IMR-90 (cell line): ENCODE data around the gene TLR9. TPM values are rescaled to one million over a fixed set of nuclear protein-coding genes. Genes with fewer than 3 reads are reported as not detected.

ENCODE experiments used
- ATAC-seq: fragments of 200-7000 bp; cut with Tn5 transposase; 2 replicates; pipeline ENCODE4 v1.9.1; 2020; ENCODE audit warnings: low read depth, mild to moderate bottlenecking, moderate library complexity
- BruUV-seq: library from RNA; stranded (reverse); fragments of 400-500 nt; replicated peaks from 2 replicates; lab custom pipeline; 2021; lab: Mats Ljungman, UMichigan
- CTCF ChIA-PET: fragments of 300-600 bp; formaldehyde crosslinking; extraction: SDS; loops from one replicate; lab custom pipeline; 2021; ENCODE audit warnings: antibody characterized with exemption; lab: Yijun Ruan, JAX
- POLR2A ChIA-PET: fragments of 300-600 bp; sonication (Branson Sonifier 250); formaldehyde crosslinking; loops from one replicate; lab custom pipeline; 2022; ENCODE audit warnings: antibody characterized with exemption; ENCODE audit not compliant: unreplicated experiment; lab: Charles Lee
- DNase-seq: peaks from one replicate; pipeline ENCODE4 v3.0.0; 2013
- H2AFZ ChIP-seq: replicated peaks from 2 replicates; pipeline ENCODE3; 2013; ENCODE audit warnings: low read length, mild to moderate bottlenecking; ENCODE audit not compliant: poor library complexity
- H2AK5ac ChIP-seq: 2 replicates; pipeline ENCODE4 v1.6.1; 2013; ENCODE audit warnings: low read depth, low read length, inconsistent platforms
- H2AK9ac ChIP-seq: replicated peaks from 2 replicates; pipeline ENCODE3; 2013; ENCODE audit warnings: mild to moderate bottlenecking, low read depth, low read length, moderate library complexity; ENCODE audit not compliant: poor library complexity
- H2BK120ac ChIP-seq: 2 replicates; pipeline ENCODE4 v1.6.1; 2013; ENCODE audit warnings: low read depth, low read length, inconsistent platforms
- H2BK15ac ChIP-seq: 3 replicates; pipeline ENCODE4 v1.6.1; 2013; ENCODE audit warnings: low read depth, low read length, inconsistent platforms
- H2BK20ac ChIP-seq: 2 replicates; pipeline ENCODE4 v1.6.1; 2013; ENCODE audit warnings: low read depth, mild to moderate bottlenecking, inconsistent platforms, low read length, moderate library complexity
- H2BK5ac ChIP-seq: 2 replicates; pipeline ENCODE4 v1.6.1; 2013; ENCODE audit warnings: mild to moderate bottlenecking, low read depth, low read length, inconsistent platforms; ENCODE audit not compliant: poor library complexity, severe bottlenecking
- H3K14ac ChIP-seq: replicated peaks from 2 replicates; pipeline ENCODE4 v1.6.1; 2013; ENCODE audit warnings: low read depth, low read length, inconsistent platforms
- H3K18ac ChIP-seq: 2 replicates; pipeline ENCODE4 v1.6.1; 2013; ENCODE audit warnings: low read depth, low read length, control low read depth
- H3K23ac ChIP-seq: 2 replicates; pipeline ENCODE4 v1.6.1; 2013; ENCODE audit warnings: low read depth, low read length, inconsistent platforms
- H3K27ac ChIP-seq: 2 replicates; pipeline ENCODE4 v1.5.1; 2013; ENCODE audit warnings: mild to moderate bottlenecking, control low read depth, low read length; ENCODE audit not compliant: insufficient read depth
- H3K27me3 ChIP-seq: 2 replicates; pipeline ENCODE4 v1.6.1; 2013; ENCODE audit warnings: low read length; ENCODE audit not compliant: control insufficient read depth, insufficient read depth
- H3K36me3 ChIP-seq: 2 replicates; pipeline ENCODE4 v1.6.1; 2013; ENCODE audit warnings: low read length, mixed read lengths; ENCODE audit not compliant: control insufficient read depth, insufficient read depth
- H3K4ac ChIP-seq: 2 replicates; pipeline ENCODE4 v1.6.1; 2013; ENCODE audit warnings: low read depth, low read length, inconsistent platforms
- H3K4me1 ChIP-seq: 2 replicates; pipeline ENCODE4 v1.6.1; 2013; ENCODE audit warnings: low read length, mixed read lengths; ENCODE audit not compliant: control insufficient read depth, insufficient read depth
- H3K4me2 ChIP-seq: 2 replicates; pipeline ENCODE4 v1.6.1; 2013; ENCODE audit warnings: low read depth, mild to moderate bottlenecking, control low read depth, low read length, moderate library complexity
- H3K4me3 ChIP-seq: 2 replicates; pipeline ENCODE4 v1.5.1; 2013; ENCODE audit warnings: low read depth, mild to moderate bottlenecking, control low read depth, low read length, moderate library complexity; ENCODE audit not compliant: insufficient read depth
- H3K56ac ChIP-seq: 2 replicates; pipeline ENCODE4 v1.6.1; 2013; ENCODE audit warnings: low read length, inconsistent platforms; ENCODE audit not compliant: insufficient read depth; ENCODE audit errors: extremely low read depth
- H3K79me1 ChIP-seq, 2 experiments: 2 replicates each; pipeline ENCODE4 v1.6.1; 2013; ENCODE audit warnings: low read length in 2 of 2, inconsistent platforms in 1 of 2, low read depth in 1 of 2
- H3K9ac ChIP-seq: 2 replicates; pipeline ENCODE4 v1.6.1; 2013; ENCODE audit warnings: low read depth, low read length, control low read depth
- H3K9me1 ChIP-seq: 2 replicates; pipeline ENCODE4 v1.6.1; 2013; ENCODE audit warnings: low read length, inconsistent platforms; ENCODE audit not compliant: insufficient read depth
- H3K9me3 ChIP-seq: 2 replicates; pipeline ENCODE4 v1.6.1; 2013; ENCODE audit warnings: low read length; ENCODE audit not compliant: control insufficient read depth, insufficient read depth
- H4K20me1 ChIP-seq: 2 replicates; pipeline ENCODE4 v1.6.1; 2013; ENCODE audit warnings: low read length, inconsistent platforms; ENCODE audit not compliant: insufficient read depth
- H4K5ac ChIP-seq: 2 replicates; pipeline ENCODE4 v1.6.1; 2013; ENCODE audit warnings: mild to moderate bottlenecking, low read depth, low read length, control low read depth
- H4K8ac ChIP-seq, 2 experiments: 2 replicates each; pipeline ENCODE4 v1.6.1; 2013; ENCODE audit warnings: low read depth in 2 of 2, low read length in 2 of 2, control low read depth in 1 of 2, inconsistent platforms in 1 of 2
- H4K91ac ChIP-seq: 2 replicates; pipeline ENCODE4 v1.6.1; 2013; ENCODE audit warnings: low read depth, low read length, inconsistent platforms; ENCODE audit not compliant: insufficient read depth
- BHLHE40 ChIP-seq: fragments of 150-350 bp; IDR thresholded peaks from 2 replicates; pipeline ENCODE4 v1.6.1; 2016; ENCODE audit warnings: mild to moderate bottlenecking, low read depth, low read length
- CEBPB ChIP-seq: IDR thresholded peaks from 2 replicates; pipeline ENCODE4 v1.6.1; 2012; ENCODE audit warnings: low read depth, low read length, improper control_type of control experiment
- CTCF ChIP-seq: conservative IDR thresholded peaks from 2 replicates; pipeline ENCODE4 v1.5.1; 2012; ENCODE audit warnings: mild to moderate bottlenecking, low read depth, low read length, improper control_type of control experiment
- FOS ChIP-seq: fragments of 150-350 bp; IDR thresholded peaks from 2 replicates; pipeline ENCODE4 v1.6.1; 2016; ENCODE audit warnings: low read depth, low read length
- MAFK ChIP-seq: IDR thresholded peaks from 2 replicates; pipeline ENCODE4 v1.6.1; 2012; ENCODE audit warnings: low read depth, low read length, improper control_type of control experiment
- MXI1 ChIP-seq: IDR thresholded peaks from 2 replicates; pipeline ENCODE4 v1.6.1; 2012; ENCODE audit warnings: low read depth, mild to moderate bottlenecking, low read length, moderate library complexity, borderline replicate concordance
- NFE2L2 ChIP-seq: fragments of 150-350 bp; IDR thresholded peaks from 2 replicates; pipeline ENCODE4 v1.6.1; 2016; ENCODE audit warnings: low read depth, mild to moderate bottlenecking, low read length
- POLR2A ChIP-seq: IDR thresholded peaks from 2 replicates; pipeline ENCODE4 v1.6.1; 2012; ENCODE audit warnings: mild to moderate bottlenecking, low read depth, low read length
- RCOR1 ChIP-seq: IDR thresholded peaks from 2 replicates; pipeline ENCODE4 v1.6.1; 2012; ENCODE audit warnings: mild to moderate bottlenecking, low read length, improper control_type of control experiment; ENCODE audit not compliant: insufficient replicate concordance
- RFX5 ChIP-seq: IDR thresholded peaks from 2 replicates; pipeline ENCODE4 v1.8.0; 2012; ENCODE audit warnings: low read depth, mild to moderate bottlenecking, low read length, moderate library complexity
- SMC3 ChIP-seq: fragments of 150-350 bp; IDR thresholded peaks from 2 replicates; pipeline ENCODE4 v1.6.1; 2016; ENCODE audit warnings: low read depth, mild to moderate bottlenecking, antibody characterized with exemption, low read length, moderate library complexity
- WGBS, 2 experiments: methylation state at CpG; one replicate each; pipeline versions ENCODE4 v1.1.5 to v1.1.7; 2013; ENCODE audit warnings: missing lambda C conversion rate in 2 of 2; ENCODE audit not compliant: insufficient read length in 1 of 2; ENCODE audit errors: extremely low coverage in 2 of 2; 5-methylcytosine and 5-hydroxymethylcytosine counted together
- dilution Hi-C: fragments of 300-500 bp; cut with HindIII; formaldehyde crosslinking; loops from one replicate; pipeline ENCODE4 v1.14.3; 2018; ENCODE audit warnings: low sequenced_read_pairs; ENCODE audit not compliant: unreplicated experiment
- in situ Hi-C: fragments of 300-500 bp; cut with MboI; formaldehyde crosslinking; loops from 3 replicates; pipeline ENCODE4 v1.14.3; 2019; ENCODE audit warnings: low sequenced_read_pairs, inconsistent platforms, mixed read lengths
- intact Hi-C: fragments of 100-400 bp; cut with micrococcal nuclease; formaldehyde crosslinking; loops from 2 replicates; pipeline ENCODE4 v1.10.0; 2022
- polyA plus RNA-seq, 3 experiments: library from polyadenylated mRNA; depleted of rRNA; stranded (reverse); fragments of >200 nt; gene quantifications; 2 replicates each; pipeline ENCODE4 v1.2.3, GENCODE V29; 2012; ENCODE audit warnings: low replicate concordance in 1 of 3
- total RNA-seq: library from RNA; depleted of rRNA; stranded (reverse); fragments of >200 nt; gene quantifications from 2 replicates; pipeline ENCODE4 v1.2.3, GENCODE V29; 2012
- TF ChIP-seq, protein P1 (sequence below): fragments of 150-350 bp; IDR thresholded peaks from 2 replicates; pipeline ENCODE4 v1.6.1; 2016; ENCODE audit warnings: low read depth, mild to moderate bottlenecking, low read length, moderate library complexity, borderline replicate concordance
- TF ChIP-seq, protein P2 (sequence below): fragments of 150-350 bp; IDR thresholded peaks from 2 replicates; pipeline ENCODE4 v1.6.1; 2017; ENCODE audit warnings: mild to moderate bottlenecking, antibody characterized with exemption, low read length, low read depth

TLR9 gene
- total and polyA plus RNA-seq, 2 of the 4 experiments (the other 2 are of a cell fraction) = not detected

DNA sequence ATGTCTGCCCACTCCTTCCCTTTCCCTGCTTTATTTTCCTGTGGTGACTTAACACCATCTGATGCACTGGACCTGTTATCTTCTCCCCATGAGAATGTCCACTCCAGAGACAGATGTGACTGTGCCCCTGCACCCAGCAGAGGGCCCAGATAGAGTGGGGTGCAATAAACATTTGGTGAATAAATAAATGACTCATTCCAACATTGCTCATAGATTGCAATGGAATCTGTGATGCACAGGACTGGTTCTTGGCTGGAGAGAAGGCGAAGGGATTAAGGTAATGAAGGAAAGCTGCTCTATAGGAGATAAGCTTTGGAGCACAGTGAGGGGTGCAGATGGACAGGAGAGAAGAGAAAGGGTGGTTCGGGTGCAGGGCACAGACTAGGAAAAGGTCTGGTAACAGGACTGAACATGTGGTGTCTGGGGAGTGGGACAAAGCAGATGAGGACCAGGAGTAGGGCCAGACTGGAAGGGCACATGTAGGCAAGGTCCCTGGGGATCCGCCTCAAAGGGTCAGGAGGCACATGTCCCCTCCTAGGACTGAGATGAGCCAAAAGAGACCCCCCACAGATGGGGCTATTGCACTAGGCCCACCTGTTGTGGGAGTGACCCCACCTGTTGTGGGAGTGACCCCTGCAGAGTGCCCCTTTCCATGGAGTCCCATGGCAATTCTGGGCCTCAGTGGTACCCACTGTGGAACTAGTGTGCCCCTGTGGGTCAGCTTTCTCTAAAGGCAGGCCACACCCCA is 53.8 kb downstream of the TLR9 start:
- H3K18ac ChIP-seq = peak overlapping the region; percentile 10; the same call in 1 of the 2 replicates
- H3K4me1 ChIP-seq = peaks cover 8% of the 10 kb centered on the region
- H3K4me3 ChIP-seq = no peak overlapping the region
- ATAC-seq = peak; percentile 94
- peak overlapping the region; percentile 10; the same call in 2 of the 3 replicates for H2BK15ac ChIP-seq
- H3K79me1 ChIP-seq = no peaks in the 10 kb centered on the region
- H4K8ac ChIP-seq = peak overlapping the region in 1 of 2 experiments; percentile 68; a peak in 1 of 4 replicates
- peak overlapping the region; percentile 33; the same call in 1 of the 2 replicates for H3K4me2 ChIP-seq
- no TSS peak for BruUV-seq
- H2BK20ac ChIP-seq = peak overlapping the region; percentile 88
- H3K36me3 ChIP-seq = no peaks in the 10 kb centered on the region
- ChIA-PET POLR2A (no interaction called here), CTCF (interaction anchor here (1.4 kb wide), 1 partner anchor 17 kb away, joined by 4 read pairs; the partner anchor contains the start of gene POC1A)
- H4K20me1 ChIP-seq = no peaks in the 10 kb centered on the region
- H2BK5ac ChIP-seq = peak overlapping the region; percentile 35
- WGBS, 2 experiments = 51% methylated on average over 2 of the region's 3 CpGs; no CpG with 5 or more reads in 1 of the 2 experiments
- intact Hi-C loops = no loop called here
- peak; percentile 83 for DNase-seq
- no peaks in the 10 kb centered on the region for H3K9me3 ChIP-seq
- H3K9me1 ChIP-seq = peaks cover 17% of the 10 kb centered on the region
- peak overlapping the region; percentile 65; the same call in 1 of the 2 replicates for H4K91ac ChIP-seq
- in situ Hi-C loops = loop anchor here (25.0 kb wide), 1 partner anchor 1834 kb away; the partner anchor contains the start of genes RASSF1, TUSC2 and ZMYND10
- peak overlapping the region; percentile 77 for H3K4ac ChIP-seq
- H4K5ac ChIP-seq = no peak overlapping the region
- no peak overlapping the region for H3K23ac ChIP-seq
- H3K56ac ChIP-seq = no peak overlapping the region
- H3K27ac ChIP-seq = no peak overlapping the region
- peaks cover 3% of the 10 kb centered on the region; the same call in 1 of the 2 replicates for H3K27me3 ChIP-seq
- peak overlapping the region; percentile 64 for H2AFZ ChIP-seq
- dilution Hi-C loops = no loop called here
- peak overlapping the region; percentile 69 for H2AK9ac ChIP-seq
- H2BK120ac ChIP-seq = peak overlapping the region; percentile 88
- peak overlapping the region; percentile 92 for H2AK5ac ChIP-seq
- no peak overlapping the region; the same call in 1 of the 2 replicates for H3K14ac ChIP-seq
- no peak overlapping the region for H3K9ac ChIP-seq
- TF ChIP-seq MXI1 (no peak), RCOR1 (peak; percentile 90), BHLHE40 (peak; percentile 68), POLR2A (no peak), NFE2L2 (no peak), SMC3 (peak; percentile 42), CTCF (peak; percentile 40), CEBPB (peak; percentile 81), MAFK (no peak), RFX5 (no peak), FOS (peak; percentile 97)
- TF ChIP-seq, protein P1, sequence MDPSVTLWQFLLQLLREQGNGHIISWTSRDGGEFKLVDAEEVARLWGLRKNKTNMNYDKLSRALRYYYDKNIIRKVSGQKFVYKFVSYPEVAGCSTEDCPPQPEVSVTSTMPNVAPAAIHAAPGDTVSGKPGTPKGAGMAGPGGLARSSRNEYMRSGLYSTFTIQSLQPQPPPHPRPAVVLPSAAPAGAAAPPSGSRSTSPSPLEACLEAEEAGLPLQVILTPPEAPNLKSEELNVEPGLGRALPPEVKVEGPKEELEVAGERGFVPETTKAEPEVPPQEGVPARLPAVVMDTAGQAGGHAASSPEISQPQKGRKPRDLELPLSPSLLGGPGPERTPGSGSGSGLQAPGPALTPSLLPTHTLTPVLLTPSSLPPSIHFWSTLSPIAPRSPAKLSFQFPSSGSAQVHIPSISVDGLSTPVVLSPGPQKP = no peak
- TF ChIP-seq, protein P2, sequence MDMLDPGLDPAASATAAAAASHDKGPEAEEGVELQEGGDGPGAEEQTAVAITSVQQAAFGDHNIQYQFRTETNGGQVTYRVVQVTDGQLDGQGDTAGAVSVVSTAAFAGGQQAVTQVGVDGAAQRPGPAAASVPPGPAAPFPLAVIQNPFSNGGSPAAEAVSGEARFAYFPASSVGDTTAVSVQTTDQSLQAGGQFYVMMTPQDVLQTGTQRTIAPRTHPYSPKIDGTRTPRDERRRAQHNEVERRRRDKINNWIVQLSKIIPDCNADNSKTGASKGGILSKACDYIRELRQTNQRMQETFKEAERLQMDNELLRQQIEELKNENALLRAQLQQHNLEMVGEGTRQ = no peak
